Mucosa of descending colon (tissue), 3 donors: ENCODE measurements around the gene AKAP17A. TPM values are rescaled to one million over a fixed set of nuclear protein-coding genes. Genes with fewer than 3 reads are reported as not detected.
A peak's percentile ranks its signal among the peaks of the same experiment; 100 is the strongest.

Experiments used
- ATAC-seq: fragments of 200-7000 bp; cut with Tn5 transposase; one replicate; pipeline ENCODE4 v1.9.1; 2020; ENCODE audit warnings: mild to moderate bottlenecking, moderate library complexity
- DNase-seq, 3 donors: peaks; one replicate each; pipeline ENCODE4 v3.0.0-alpha.2; 2020
- H3K36me3 ChIP-seq: fragments of 200-600 bp; one replicate; pipeline ENCODE4 v1.8.0; 2021; ENCODE audit warnings: low read depth, mild to moderate bottlenecking
- H3K4me1 ChIP-seq: fragments of 200-600 bp; one replicate; pipeline ENCODE4 v1.8.0; 2021; ENCODE audit warnings: low read depth, mild to moderate bottlenecking
- H3K4me3 ChIP-seq: fragments of 200-600 bp; one replicate; pipeline ENCODE4 v1.8.0; 2021; ENCODE audit warnings: mild to moderate bottlenecking
- H3K9me3 ChIP-seq: fragments of 200-600 bp; one replicate; pipeline ENCODE4 v1.8.0; 2021; ENCODE audit warnings: mild to moderate bottlenecking
- CTCF ChIP-seq: fragments of 200-600 bp; IDR thresholded peaks from one replicate; pipeline ENCODE4 v1.8.0; 2022; ENCODE audit warnings: antibody characterized with exemption, mild to moderate bottlenecking
- intact Hi-C, 2 donors: fragments of 100-400 bp; cut with DNase I in 1 of 2; cut with micrococcal nuclease in 1 of 2; formaldehyde crosslinking; loops; one replicate each; pipeline versions ENCODE4 v1.11.0 to v1.11.1; 2022; cut with DNase I, micrococcal nuclease
- total RNA-seq, 3 donors: library from RNA; stranded (reverse); fragmentation: NEBNext Ultra II Directional in 2 of 3; extraction: Animal tissue kit (Norgen Biotek cat#: 25700) in 2 of 3; gene quantifications; one replicate each; pipeline versions ENCODE4 v1.2.1 to v1.2.4, GENCODE V29; 2021 to 2023
- donor health status: DM: no; HTN: no; CAD: no; lungs with moderate emphysema.
- donor health status: DM: no; HTN: no; CAD: no.
- donor health status: DM: no; HTN: yes; CAD: no.

AKAP17A gene
- total RNA-seq, 3 donors from 2014 or later = 40.8 to 46.2 (median 42.3) TPM

DNA sequence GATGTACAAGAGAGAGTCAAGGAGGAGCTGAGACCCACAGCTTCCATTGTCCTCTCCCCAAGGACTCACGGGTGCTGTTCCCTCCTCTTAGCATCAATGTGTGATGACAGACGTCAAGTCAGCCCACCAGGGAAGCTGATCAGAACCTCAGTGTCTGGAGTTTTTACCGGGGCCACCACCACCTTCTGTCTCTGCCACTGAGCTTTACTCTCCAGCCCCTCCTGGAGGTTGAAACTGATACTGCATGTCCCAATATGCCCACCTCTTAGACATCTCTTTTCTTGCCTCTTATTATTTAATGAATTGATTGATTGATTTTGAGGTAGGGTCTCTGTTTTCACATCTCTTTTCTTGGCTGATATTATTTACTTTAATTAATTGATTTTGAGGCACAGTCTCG, 10.3 kb upstream of the AKAP17A start:
- peak; percentile 59 for TF ChIP-seq CTCF
- DNase-seq (peak in 1 of 3 donors; percentile 83), ATAC-seq (peak; percentile 83)
- no peaks in the 10 kb centered on the region for H3K36me3 ChIP-seq
- no peaks in the 10 kb centered on the region for H3K4me1 ChIP-seq
- no peak overlapping the region for H3K4me3 ChIP-seq
- H3K9me3 ChIP-seq = no peaks in the 10 kb centered on the region
- intact Hi-C loops = no loop called here

- DNase-seq (no peak), ATAC-seq (peak; percentile 84)
- no peak overlapping the region for H3K4me3 ChIP-seq
- intact Hi-C loops = no loop called here
- no peaks in the 10 kb centered on the region for H3K9me3 ChIP-seq
- TF ChIP-seq CTCF = no peak
- H3K36me3 ChIP-seq = no peaks in the 10 kb centered on the region
- no peaks in the 10 kb centered on the region for H3K4me1 ChIP-seq
Observed at GRCh38 chrX:1582686-1583437, 8.5 kb upstream of the AKAP17A start.

DNA sequence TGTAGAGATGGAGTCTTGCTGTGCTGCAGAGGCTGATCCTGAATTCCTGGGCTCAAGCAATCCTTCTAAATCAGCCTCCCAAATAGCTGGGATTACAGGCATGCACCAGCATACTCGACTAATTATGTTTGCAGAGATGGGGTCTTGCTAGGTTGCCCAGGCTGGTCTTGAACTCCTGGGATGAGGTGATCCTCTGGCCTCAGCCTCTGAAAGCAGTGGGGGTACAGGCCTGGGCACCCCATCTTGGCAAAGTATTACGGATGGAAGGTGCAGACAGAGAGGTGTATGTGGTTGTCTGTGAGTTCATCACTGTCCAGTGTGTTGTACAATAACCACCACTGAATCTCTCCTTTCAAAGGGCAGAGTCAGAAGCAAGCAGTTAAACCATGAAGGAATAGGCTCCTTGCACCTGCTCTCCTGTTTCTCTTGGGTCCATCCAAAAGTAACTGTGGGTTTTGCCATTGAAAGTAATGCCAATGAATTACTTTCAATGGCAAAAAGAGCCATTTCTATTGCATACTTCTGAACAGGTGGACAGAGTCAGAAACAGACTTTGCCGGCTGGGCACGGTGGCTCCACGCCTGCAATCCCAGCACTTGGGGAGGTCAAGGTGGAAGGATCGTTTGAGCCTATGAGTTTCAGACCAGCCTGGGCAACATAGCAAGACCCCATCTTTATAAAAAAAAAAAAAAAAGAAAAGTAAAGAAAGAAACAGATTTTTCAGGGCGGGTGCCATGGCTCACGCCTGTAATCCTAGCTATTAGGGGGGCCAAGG, 7.0 kb upstream of the AKAP17A start:
- intact Hi-C loops = no loop called here
- ATAC-seq (no peak), DNase-seq (no peak)
- no peaks in the 10 kb centered on the region for H3K36me3 ChIP-seq
- no peaks in the 10 kb centered on the region for H3K4me1 ChIP-seq
- H3K4me3 ChIP-seq = no peak overlapping the region
- TF ChIP-seq CTCF = no peak
- H3K9me3 ChIP-seq = no peaks in the 10 kb centered on the region

DNA sequence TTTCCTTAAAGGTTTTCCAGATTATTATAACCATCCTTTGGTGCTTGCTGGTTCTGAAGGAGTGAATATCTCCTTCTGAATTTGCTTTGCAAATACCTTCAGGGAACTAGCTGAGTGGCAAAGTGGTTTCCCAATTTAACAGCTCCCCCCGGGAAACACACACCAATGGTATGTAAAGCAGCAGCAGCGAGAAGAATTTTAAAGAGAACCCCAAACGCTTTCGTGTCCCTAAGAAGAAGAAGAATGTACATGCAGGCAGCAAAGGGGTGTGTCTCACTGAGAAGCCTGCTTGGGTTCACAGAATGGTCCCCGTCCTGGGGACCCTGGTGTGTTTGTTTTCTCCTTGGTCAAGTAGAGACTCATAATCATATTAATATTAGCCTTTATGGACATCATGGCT, 4.2 kb upstream of the AKAP17A start:
- Histone ChIP-seq H3K9me3 (no peaks in the 10 kb centered on the region), H3K4me3 (no peak overlapping the region), H3K36me3 (no peaks in the 10 kb centered on the region), H3K4me1 (no peaks in the 10 kb centered on the region)
- intact Hi-C loops = no loop called here
- no peak for ATAC-seq
- no peak for DNase-seq
- TF ChIP-seq CTCF = no peak

GRCh38 chrX:1589356-1590130, 1.9 kb upstream of the AKAP17A start:
- peaks cover 7% of the 10 kb centered on the region for H3K4me1 ChIP-seq
- H3K9me3 ChIP-seq = no peaks in the 10 kb centered on the region
- no peak overlapping the region for H3K4me3 ChIP-seq
- no peak for TF ChIP-seq CTCF
- DNase-seq (no peak), ATAC-seq (no peak)
- intact Hi-C loops = no loop called here
- peaks cover under 1% of the 10 kb centered on the region for H3K36me3 ChIP-seq
